NCI-H2029 treated with DMSO at 0.1 percent for 48 hours (cell line): ENCODE measurements around the gene INO80D.
"Not testable (repeated sequence)": the region's sequence is repeated elsewhere in the genome, so short reads cannot be mapped to it uniquely, and the experiment has no call there.

Source experiments
- DNase-seq: peaks from one replicate; lab custom pipeline; 2025; lab: John Stamatoyannopoulos, UW

INO80D gene

GRCh38 chr2:206031162-206031784, 54.7 kb downstream of the INO80D start:
- no peak for DNase-seq

- no peak for DNase-seq
These were observed 57.9 kb downstream of the INO80D start for GRCh38 chr2:206028101-206028500.

- DNase-seq: no peak
These were observed 62.8 kb downstream of the INO80D start for GRCh38 chr2:206023183-206023582.

- no peak for DNase-seq
These were observed 65.8 kb downstream of the INO80D start for GRCh38 chr2:206020171-206020570.

- DNase-seq: not testable (repeated sequence)
These were observed 70.2 kb downstream of the INO80D start for GRCh38 chr2:206015746-206016145.

- no peak for DNase-seq
These were observed 74.2 kb downstream of the INO80D start for GRCh38 chr2:206011795-206012194.

GRCh38 chr2:206011018-206011614, 74.9 kb downstream of the INO80D start:
- DNase-seq: peak; percentile 22

- no peak for DNase-seq
These were observed 81.8 kb downstream of the INO80D start for GRCh38 chr2:206004004-206004693.

GRCh38 chr2:206002440-206002839, 83.5 kb downstream of the INO80D start:
- DNase-seq: no peak

GRCh38 chr2:206001912-206002311, 84.1 kb downstream of the INO80D start:
- DNase-seq: no peak

- DNase-seq: no peak
These were observed 85.2 kb downstream of the INO80D start for GRCh38 chr2:206000776-206001175.

GRCh38 chr2:205998583-205998982, 87.4 kb downstream of the INO80D start:
- no peak for DNase-seq

GRCh38 chr2:205996161-205996560, 89.8 kb downstream of the INO80D start:
- no peak for DNase-seq

GRCh38 chr2:205995260-205995659, 90.7 kb downstream of the INO80D start:
- DNase-seq: no peak

- DNase-seq: peak; percentile 7
These were observed 91.6 kb downstream of the INO80D start for GRCh38 chr2:205994344-205994743.

- no peak for DNase-seq
These were observed 95.9 kb downstream of the INO80D start for GRCh38 chr2:205990104-205990503.

- no peak for DNase-seq
These were observed 96.5 kb downstream of the INO80D start for GRCh38 chr2:205989271-205990071.

- not testable (repeated sequence) for DNase-seq
These were observed 97.3 kb downstream of the INO80D start for GRCh38 chr2:205988681-205989080.

- DNase-seq: no peak
These were observed 97.7 kb downstream of the INO80D start for GRCh38 chr2:205988274-205988673.

- DNase-seq: not testable (repeated sequence)
These were observed 99.6 kb downstream of the INO80D start for GRCh38 chr2:205986334-205986733.

GRCh38 chr2:205984381-205984780, 101.6 kb downstream of the INO80D start:
- no peak for DNase-seq

- DNase-seq: no peak
These were observed 103.1 kb downstream of the INO80D start for GRCh38 chr2:205982776-205983327.
